HUDEP-2 (cell line): ENCODE data around the gene ELFN1.

ENCODE experiments used
- DNase-seq, 76 experiments: peaks; one replicate each; lab custom pipeline; 2025; ENCODE audit not compliant: unreplicated experiment in 76 of 76; lab: John Stamatoyannopoulos, UW

ELFN1 gene

DNA sequence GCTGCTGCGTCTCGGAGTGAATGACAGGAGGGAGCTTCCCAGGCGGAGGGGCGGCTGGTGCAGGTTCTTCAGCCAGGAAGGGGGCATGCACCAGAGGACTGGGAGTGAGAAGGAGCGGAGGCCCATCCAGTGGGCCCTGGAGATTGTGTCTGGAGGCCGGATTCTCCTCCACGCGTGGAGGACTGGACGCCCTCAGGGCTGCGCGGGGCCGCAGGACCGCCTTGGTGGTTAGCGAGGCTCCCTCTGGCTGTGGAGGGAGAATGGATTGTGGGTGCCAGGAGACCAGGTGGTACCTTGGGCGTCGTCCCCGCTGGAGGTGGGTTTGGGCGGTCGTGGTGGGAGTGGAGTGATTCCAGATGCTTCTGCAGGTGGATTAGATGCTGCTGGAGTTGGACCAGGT lies 68.9 kb downstream of the ELFN1 start:
- DNase-seq = no peak

DNA sequence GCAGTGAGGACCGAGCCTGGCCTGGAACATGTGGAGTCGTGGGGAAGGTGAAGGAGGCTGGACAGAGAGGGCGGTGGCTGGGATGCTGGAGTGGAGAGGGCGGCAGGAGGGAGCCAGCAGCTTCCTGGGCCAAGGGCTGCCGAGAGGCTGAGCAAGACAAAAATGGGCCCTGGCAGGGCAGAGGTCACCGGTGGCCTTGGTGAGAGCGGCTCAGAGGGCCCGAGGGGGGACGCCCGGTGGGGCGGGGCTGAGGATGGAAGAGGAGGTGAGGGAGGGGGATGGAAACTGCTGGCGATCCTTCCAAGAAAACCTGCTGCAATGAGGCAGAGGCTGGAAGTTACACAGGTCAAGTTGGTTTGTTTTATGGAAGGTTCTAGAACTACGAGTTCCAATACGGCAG lies 69.5 kb downstream of the ELFN1 start:
- no peak for DNase-seq

DNA sequence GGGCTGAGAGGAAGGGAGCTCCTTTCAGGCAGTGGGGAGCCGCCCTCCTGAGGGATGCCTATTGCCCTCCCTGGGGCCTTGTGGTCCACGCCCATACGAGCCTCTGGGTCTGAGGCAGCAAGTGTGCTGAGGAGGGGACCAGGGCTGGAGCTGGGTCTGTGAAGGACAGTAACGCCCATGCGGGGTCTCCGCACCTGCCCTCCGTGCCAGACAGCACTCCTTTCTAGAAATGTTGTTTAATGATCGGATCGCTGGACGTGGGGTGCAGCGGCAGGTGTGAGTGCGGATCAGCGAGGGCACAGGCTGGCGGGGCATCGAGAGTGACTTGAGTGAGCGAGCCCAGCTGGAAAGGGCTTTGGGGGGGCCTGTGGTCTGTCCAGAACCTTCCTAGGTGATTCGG lies 70.1 kb downstream of the ELFN1 start:
- DNase-seq = no peak

DNA sequence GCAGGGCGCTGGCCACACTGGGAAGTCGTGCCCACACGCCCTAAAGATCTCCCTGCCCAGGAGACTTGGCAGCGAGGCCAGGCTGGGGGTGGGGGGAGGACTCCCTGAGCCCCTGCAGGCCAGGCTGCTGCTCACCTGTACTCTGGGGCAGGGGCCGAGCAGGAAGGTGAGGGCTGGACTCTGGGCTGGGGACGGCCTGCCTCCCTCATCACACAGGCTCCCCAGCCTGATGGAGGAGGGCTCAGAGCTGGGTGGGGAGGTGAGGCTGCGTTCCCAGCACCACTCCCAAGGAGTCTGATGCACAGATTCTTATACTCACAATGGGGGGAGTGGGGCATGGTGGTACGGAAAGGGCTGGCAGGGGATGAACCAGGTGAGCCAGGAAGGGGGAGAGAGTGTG lies 71.2 kb downstream of the ELFN1 start:
- DNase-seq = no peak

DNA sequence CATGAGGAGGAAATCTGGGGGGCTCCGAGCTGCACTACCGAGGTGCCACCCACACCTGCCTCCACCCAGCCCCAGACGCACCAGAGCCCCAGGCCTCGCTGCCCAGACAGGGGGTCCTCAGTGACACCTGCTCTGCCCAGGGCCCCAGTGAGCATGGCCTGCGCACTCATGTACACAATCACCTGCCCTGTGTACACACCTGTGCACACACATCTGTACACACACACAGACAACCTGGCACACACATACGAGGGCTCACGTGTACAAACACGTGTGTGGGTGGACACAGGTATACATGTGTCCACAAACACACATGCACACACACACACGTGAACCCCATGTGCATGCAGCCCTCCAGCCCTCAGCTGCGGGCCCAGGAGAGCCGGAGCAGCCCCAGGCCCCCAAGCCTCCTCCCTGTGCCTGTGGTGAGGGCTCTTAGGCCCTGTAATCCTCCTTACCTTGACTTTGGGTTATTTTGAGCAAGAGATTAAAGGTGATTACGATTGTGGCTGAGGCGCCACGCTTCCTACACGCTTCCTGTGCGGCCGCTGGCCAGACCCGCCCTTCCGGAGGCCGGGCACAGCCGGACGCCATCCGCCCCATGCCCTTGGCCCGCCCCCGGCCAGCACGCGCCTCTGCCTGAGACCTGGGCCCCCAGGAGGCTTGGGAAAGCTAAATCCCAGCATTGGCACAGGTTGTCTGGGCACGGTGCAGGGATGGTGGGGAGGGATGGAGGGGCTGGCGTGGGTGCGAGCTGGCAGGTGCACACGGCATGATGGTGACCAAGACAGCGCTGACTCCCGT lies 71.9 kb downstream of the ELFN1 start:
- DNase-seq = peak in 61 of 76 experiments; percentile 3 to 75 (median 40)

DNA sequence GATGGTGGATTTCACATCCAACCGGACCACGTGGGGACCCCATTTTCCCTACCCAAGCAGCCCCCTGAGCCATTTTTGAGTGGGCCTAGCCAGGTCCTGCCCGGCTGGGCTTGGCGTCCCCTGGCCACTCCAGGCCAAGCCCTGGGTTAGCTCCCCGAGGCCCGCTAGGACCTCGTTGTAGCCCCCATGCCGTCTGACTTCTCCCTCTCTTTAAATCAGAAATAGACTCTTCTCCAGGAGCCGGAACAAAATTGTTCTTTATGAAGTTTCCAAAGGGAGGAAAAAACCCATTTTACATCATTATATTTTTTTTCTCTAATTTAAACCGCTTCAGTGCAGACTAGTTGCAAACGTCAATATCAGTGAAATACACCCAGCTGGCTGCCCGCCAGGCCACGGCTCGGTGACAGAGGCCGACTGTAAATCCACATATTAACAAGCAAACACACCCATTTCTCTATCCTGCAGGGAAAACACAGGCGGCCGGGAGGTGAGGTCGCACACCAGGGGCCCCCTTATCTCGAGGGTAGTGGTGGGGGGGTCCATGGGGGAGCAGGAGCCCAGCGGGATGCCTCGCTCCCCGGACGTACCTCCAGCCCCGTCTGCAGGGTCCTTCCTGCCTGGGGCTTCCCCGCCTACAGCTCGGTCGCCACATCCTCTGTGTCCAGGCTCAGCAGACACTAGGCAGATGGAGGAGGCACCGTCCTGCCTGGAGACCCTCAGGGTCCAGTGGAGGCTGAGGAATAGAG lies 72.7 kb downstream of the ELFN1 start:
- DNase-seq = peak in 66 of 76 experiments; percentile 2 to 81 (median 50)

DNA sequence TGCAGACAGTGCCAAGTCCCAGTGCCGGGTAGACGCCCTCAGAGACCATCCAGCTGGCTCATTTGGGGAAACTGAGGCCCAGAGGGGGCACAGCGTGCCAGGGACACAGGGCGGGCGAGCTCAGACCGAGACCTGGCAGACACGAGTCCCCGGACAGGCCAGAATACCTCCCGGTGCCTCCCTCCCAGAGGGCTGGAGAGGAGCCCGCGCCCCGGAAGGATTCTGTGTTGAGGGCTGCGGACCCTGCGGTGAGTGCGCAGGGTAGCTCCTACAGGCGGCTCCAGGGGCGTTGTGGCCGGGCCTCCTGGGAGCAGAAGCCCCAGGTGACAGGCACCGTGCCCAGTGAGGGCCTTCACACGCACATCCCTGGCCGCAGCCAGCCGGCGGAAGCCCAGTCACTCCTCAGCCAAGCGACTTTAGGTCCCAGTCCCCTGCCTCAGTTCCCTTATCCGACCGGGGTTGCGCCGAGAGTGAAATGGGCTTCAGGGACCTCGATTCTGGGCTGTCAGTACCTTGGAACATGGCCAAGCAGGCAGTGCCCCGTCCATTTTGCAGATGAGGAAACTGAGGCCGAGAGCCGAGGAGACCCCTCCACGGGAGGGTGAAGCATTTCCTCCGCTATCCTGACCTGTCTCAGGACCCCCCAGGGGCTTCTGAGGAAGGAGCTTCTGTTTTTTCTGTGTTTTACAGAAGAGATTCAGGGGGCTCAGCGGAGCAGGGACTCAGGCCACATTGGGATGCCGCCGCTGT lies 73.6 kb downstream of the ELFN1 start:
- DNase-seq = no peak

DNA sequence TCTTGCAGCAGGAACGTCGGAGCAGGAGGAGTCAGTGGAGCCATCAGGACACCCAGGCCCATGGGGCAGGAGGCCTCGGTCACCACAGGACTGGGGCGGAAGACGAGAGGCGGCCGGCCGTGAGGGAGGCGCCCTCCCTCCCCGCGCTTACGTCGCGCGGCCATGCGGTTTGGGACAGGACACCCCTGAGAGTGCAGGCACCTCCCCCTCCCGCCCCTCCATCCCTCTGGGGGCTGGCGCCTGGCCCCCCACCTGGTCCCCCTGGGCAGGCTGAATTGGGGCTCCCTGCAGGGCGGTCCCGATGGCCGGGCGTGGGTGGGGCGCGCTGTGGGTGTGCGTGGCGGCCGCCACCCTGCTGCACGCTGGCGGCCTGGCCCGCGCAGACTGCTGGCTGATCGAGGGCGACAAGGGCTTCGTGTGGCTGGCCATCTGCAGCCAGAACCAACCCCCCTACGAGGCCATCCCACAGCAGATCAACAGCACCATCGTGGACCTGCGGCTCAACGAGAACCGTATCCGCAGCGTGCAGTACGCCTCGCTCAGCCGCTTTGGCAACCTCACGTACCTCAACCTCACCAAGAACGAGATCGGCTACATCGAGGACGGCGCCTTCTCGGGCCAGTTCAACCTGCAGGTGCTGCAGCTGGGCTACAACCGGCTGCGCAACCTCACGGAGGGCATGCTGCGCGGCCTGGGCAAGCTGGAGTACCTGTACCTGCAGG lies 74.4 kb downstream of the ELFN1 start:
- DNase-seq = no peak

DNA sequence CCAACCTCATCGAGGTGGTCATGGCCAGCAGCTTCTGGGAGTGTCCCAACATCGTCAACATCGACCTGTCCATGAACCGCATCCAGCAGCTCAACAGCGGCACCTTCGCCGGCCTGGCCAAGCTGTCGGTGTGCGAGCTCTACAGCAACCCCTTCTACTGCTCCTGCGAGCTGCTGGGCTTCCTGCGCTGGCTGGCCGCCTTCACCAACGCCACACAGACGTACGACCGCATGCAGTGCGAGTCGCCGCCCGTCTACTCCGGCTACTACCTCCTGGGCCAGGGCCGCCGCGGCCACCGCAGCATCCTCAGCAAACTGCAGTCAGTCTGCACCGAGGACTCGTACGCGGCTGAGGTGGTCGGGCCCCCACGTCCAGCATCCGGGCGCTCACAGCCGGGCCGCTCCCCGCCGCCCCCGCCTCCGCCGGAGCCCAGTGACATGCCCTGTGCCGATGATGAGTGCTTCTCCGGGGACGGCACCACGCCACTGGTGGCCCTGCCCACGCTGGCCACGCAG lies 75.0 kb downstream of the ELFN1 start:
- no peak for DNase-seq

DNA sequence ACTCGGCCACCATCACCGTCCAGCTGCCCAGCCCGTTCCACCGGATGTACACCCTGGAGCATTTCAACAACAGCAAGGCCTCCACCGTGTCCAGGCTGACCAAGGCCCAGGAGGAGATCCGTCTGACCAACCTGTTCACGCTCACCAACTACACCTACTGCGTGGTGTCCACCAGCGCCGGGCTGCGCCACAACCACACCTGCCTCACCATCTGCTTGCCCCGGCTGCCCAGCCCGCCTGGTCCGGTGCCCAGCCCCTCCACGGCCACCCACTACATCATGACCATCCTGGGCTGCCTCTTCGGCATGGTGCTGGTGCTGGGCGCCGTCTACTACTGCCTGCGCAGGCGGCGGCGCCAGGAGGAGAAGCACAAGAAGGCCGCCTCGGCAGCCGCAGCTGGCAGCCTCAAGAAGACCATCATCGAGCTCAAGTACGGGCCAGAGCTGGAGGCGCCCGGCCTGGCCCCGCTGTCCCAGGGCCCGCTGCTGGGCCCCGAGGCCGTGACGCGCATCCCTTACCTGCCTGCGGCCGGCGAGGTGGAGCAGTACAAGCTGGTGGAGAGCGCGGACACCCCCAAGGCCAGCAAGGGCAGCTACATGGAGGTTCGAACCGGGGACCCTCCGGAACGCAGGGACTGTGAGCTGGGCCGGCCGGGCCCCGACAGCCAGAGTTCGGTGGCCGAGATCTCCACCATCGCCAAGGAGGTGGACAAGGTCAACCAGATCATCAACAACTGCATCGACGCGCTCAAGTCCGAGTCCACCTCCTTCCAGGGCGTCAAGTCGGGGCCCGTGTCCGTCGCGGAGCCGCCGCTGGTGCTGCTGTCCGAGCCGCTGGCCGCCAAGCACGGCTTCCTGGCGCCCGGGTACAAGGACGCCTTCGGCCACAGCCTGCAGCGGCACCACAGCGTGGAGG lies 75.8 kb downstream of the ELFN1 start:
- DNase-seq = no peak

DNA sequence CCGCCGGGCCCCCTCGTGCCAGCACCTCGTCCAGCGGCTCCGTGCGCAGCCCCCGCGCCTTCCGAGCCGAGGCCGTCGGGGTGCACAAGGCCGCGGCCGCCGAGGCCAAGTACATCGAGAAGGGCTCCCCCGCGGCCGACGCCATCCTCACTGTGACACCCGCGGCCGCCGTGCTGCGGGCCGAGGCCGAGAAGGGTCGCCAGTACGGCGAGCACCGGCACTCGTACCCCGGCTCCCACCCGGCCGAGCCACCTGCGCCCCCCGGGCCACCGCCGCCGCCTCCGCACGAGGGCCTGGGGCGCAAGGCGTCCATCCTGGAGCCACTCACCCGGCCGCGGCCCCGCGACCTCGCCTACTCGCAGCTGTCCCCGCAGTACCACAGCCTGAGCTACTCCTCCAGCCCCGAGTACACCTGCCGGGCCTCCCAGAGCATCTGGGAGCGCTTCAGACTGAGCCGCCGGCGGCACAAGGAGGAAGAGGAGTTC lies 76.5 kb downstream of the ELFN1 start:
- DNase-seq = no peak

DNA sequence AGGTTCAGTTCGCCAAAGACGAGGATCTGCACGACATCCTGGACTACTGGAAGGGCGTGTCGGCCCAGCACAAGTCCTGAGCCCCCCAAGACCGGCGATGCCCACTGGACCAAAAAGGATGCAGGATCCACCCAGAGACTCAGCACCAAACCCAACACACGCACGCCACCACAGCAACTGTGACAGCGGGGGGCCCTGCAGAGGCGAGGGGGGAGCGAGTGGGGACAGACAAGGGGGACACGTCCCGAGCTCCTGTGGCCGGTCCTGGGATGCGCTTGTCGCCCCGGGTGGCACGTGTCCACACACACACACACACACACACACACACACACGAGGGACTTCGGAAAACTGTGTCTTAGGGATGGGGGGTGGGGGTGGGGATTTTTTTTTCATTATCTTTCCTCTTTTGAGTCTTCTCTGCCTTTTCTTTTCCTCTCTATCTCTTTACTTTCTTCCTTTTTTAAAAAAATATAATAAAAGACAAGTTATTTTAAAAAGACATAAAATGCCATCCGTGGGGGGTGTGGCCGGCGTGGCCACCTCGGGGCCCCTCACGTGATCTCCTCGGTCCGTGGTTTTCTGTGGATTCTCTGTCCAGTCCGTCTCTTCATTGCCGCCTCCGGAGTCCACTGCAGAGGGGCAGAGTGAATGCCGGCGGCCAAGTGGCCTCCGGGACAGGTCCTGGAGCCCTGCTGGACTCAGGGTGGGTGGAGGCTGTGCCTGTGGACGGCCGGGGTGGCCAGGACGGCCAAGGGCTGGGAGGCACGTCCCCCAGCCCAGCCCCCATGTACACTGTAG lies 77.1 kb downstream of the ELFN1 start:
- DNase-seq = no peak

DNA sequence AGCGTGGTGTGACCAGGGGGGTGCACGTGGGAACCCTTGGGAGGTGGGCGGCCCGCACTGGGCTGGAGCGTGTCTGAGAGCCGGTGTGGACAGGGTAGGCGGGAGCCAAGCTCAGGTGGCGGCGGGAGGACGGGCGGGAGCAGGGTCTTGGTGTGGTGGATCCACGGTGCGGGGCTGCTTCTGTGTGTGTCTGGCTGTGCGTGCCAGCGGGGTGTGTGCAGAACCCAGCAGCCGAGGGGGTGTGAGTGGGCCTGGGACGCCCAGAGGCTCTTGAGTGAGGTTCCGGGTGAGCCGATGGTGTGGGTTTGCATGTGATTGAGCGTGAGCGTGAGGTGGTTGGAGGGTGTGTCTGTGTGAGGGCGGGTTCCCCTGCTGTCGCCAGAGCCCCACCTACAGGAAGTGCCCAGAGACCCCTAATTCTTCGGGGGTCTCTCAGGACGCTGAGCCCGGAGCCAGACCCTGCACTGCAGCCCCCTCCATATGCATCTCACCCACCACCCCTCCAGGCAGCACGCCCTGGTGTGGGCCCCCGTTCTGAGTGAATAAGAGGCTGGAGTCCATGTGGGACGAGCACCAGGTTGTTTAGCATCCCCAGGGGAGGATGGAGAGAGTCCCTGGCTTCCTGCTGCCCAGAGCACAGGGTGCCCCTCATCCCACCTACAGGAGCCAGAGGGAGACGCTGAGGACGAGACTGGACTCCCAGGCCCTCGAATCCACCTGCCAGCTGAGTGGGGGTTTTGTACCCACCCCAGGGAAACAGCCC lies 78.2 kb downstream of the ELFN1 start:
- DNase-seq = peak in 1 of 76 experiments; percentile 8

DNA sequence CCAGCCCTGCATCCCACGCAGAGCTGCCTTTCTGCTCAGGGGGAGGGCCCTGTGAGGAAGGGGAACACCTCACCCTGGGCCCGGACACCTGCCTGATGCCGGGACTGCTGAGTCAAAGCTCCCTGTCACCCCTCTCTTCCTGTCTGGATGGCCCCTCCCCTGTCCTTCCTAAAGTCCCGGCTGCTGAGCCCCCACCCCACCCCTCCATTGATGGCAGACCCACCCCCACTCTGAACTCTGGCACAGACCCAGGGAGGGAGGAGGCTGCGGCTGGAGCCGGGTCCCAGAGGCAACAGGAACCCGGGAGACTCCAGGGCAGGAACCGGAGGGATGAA lies 78.7 kb downstream of the ELFN1 start:
- no peak for DNase-seq

DNA sequence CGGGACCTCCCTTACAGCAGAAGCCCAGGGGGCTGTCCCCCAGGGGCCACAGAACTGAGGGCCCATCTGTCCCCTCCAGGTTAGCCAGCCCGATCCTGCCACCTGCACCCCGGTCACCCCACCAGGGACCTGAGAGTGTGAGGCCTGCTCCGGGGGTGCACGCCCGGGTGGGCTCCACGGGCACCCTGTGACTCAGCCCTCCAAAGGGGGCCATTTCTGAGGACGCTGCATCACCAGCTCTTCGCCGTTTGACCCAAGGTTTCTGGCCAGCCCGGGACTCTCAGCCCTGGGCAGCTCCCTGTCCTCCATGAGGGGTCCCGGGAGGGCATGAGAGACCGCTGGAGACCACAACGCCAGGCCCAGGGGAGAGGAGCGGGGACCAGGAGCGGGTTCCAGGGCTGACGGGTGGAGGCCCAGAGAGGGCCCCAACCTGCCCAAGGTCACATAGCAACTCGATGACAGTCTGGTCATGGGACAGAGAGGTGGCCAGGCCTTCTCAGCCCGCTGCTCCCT lies 79.3 kb downstream of the ELFN1 start:
- DNase-seq = no peak

DNA sequence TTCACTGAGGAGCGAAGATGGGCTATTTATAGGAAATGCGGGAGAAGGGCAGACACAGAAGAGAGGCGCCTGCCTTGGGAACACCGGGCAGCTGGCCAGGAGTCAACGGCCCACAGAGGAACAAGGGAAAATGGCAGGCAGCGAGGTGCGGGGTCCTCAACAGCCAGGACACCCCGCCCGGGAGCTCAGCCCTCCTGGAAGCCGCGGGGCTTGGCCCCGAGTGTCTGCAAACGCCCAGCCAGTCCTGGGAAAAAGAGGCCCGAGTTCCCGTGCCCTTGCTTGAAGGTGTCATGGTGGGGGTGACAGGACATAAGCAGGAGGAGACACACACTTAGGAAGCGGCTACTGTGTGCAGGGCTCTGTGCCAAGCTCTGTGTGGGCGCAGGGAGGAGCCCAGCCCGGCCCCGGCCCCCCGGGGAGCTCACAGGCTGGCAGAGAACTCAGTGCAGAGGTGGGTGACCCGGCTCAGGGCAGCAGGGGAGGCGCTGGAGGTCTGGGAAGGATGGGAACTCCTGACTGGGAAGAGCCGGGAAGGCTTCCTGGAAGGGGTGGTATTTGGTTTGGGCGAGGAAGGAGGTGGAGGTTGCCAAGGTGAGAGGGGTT lies 79.9 kb downstream of the ELFN1 start:
- DNase-seq = peak in 2 of 76 experiments; percentile 23 to 28

DNA sequence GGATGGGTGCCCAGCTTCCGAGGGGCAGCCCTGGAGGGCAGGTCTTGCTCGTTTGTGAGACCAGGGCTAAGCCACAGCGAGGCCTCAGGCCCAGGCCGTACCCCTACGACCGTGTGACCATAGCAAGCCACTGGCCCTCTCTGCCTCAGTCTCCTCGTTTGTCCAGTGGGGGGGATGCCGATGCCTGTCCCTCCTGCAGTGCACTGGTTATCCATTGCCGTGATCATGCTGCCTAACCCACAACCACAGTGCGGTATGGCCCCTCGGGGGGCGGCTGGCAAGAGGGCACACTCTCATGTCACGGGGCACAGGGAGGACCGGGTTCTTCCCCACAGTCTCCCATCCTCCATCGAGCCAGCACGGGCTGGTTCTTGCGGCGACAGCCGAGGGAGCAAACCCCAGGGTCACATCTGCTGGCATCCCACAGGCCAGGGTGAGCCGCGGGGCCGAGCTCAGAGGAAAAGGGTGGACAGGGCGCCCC lies 80.5 kb downstream of the ELFN1 start:
- no peak for DNase-seq
